Measurements from ENCODE around the gene RPS6KB1.
"Not testable (repeated sequence)": the region's sequence is repeated elsewhere in the genome, so short reads cannot be mapped to it uniquely, and the experiment has no call there.

The RPS6KB1 gene

DNA sequence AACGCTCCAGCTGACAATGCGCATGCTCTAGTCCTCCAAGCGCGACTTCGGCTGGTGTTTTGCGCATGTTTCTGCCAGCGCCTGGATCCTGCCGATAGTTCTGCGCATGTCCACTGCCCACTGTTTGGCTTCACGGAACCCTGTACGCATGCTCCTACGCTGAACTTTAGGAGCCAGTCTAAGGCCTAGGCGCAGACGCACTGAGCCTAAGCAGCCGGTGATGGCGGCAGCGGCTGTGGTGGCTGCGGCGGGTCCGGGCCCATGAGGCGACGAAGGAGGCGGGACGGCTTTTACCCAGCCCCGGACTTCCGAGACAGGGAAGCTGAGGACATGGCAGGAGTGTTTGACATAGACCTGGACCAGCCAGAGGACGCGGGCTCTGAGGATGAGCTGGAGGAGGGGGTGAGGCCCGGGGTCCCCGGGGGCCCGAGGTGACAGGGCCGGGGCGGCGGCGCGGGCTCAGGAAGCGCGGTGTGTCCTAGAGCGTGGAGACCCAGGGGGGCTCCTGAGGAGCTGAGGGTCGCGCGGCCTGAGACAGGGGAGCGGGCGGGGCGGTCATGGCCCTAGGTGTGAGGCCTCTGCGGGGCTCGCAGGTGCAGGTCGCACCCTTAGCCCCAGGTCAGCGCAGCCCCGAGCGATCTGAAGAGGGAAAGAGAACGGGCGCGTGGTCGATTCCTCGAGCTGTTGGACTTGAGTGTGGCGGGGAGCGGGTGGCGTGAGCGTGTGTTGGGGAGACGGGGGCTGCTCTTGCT, at the start of gene RPS6KB1, which contains the start of gene TUBD1:
Gene RPS6KB1, plus strand, starts transcription at position 198 of the 752 bp plus-strand sequence. Its CDS starts 64 bp downstream, at position 262.
Gene TUBD1, minus strand, starts transcription at position 20 of the 752 bp plus-strand sequence. CDS start 1,941 bp downstream, outside the sequence.
- no peak for TF ChIP-seq CTCF (IDR thresholded peaks at IDR 0.05; ENCODE audit: borderline replicate concordance, control extremely low read depth, extremely low read depth, insufficient read depth, missing control alignments)
- in situ Hi-C loops (cut with MboI; ENCODE audit: low sequenced_read_pairs, unreplicated experiment): no loop called here
- DNase-seq (ENCODE audit: low spot score): peak; percentile 97

DNA sequence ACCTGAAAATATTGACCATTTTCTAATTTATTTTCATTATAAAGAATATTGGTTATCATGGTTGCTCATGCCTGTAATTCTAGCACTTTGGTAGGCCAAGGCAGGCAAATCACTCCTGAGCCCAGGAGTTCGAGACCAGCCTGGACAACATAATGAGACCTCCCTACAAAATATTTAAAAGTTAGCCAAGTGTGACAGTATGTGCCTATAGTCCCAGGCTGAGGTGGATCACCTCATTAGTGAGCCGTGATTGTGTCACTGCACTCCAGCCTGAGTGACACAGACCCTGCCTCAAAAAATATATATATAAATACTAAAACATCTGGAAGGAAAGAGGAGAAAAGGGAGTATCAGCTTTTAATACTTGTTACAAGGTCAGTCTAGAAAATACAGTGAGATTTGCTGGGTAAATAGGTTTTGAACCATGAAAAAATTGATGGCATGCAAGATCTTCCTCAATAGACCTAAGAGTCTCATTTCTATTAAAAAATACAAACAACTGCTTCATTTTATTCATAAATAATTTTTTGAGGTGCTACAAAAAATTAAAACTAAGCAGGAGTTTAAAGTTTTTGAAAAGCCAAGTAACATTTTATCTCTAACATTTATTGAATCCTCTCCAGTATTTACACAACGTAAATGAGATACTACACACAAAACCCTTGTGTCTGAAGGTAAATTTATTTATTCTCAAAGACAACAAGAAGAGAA, 47.9 kb upstream of the RPS6KB1 start:
- in situ Hi-C loops (cut with MboI; ENCODE audit: low sequenced_read_pairs, unreplicated experiment): no loop called here
- no peak for TF ChIP-seq CTCF (IDR thresholded peaks at IDR 0.05; ENCODE audit: borderline replicate concordance, control extremely low read depth, extremely low read depth, insufficient read depth, missing control alignments)
- no peak for DNase-seq (ENCODE audit: low spot score)

GRCh38 chr17:59845595-59846393, 47.1 kb upstream of the RPS6KB1 start:
- in situ Hi-C loops (cut with MboI; ENCODE audit: low sequenced_read_pairs, unreplicated experiment): no loop called here
- no peak for TF ChIP-seq CTCF (IDR thresholded peaks at IDR 0.05; ENCODE audit: borderline replicate concordance, control extremely low read depth, extremely low read depth, insufficient read depth, missing control alignments)
- DNase-seq (ENCODE audit: low spot score): no peak

- no peak for TF ChIP-seq CTCF (IDR thresholded peaks at IDR 0.05; ENCODE audit: borderline replicate concordance, control extremely low read depth, extremely low read depth, insufficient read depth, missing control alignments)
- in situ Hi-C loops (cut with MboI; ENCODE audit: low sequenced_read_pairs, unreplicated experiment): no loop called here
- DNase-seq (ENCODE audit: low spot score): peak; percentile 56
Measured at GRCh38 chr17:59846394-59847165, 46.3 kb upstream of the RPS6KB1 start.

DNA sequence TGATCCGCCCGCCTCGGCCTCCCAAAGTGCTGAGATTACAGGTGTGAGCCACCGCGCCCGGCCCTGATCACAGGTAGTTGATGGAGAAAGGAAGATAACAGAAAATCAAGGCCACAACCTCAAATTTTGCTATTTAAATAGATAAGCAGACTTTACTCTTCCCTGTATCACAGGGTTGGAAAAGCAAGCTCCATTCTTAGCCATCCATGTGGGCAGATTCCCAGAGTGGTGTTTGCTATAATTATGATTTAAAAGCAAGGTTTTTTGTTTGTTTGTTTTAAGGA, 44.6 kb upstream of the RPS6KB1 start:
- DNase-seq (ENCODE audit: low spot score): no peak
- TF ChIP-seq CTCF (IDR thresholded peaks at IDR 0.05; ENCODE audit: borderline replicate concordance, control extremely low read depth, extremely low read depth, insufficient read depth, missing control alignments): no peak
- in situ Hi-C loops (cut with MboI; ENCODE audit: low sequenced_read_pairs, unreplicated experiment): no loop called here

GRCh38 chr17:59848778-59849177, 44.1 kb upstream of the RPS6KB1 start:
- in situ Hi-C loops (cut with MboI; ENCODE audit: low sequenced_read_pairs, unreplicated experiment): no loop called here
- TF ChIP-seq CTCF (IDR thresholded peaks at IDR 0.05; ENCODE audit: borderline replicate concordance, control extremely low read depth, extremely low read depth, insufficient read depth, missing control alignments): no peak
- no peak for DNase-seq (ENCODE audit: low spot score)

- in situ Hi-C loops (cut with MboI; ENCODE audit: low sequenced_read_pairs, unreplicated experiment); DNase-seq (ENCODE audit: low spot score): not testable (repeated sequence)
Measured at GRCh38 chr17:59850311-59850710, 42.6 kb upstream of the RPS6KB1 start.
